ENCODE measurements around the gene DDX28.
"Not testable (repeated sequence)": the region's sequence is repeated elsewhere in the genome, so short reads cannot be mapped to it uniquely, and the experiment has no call there.

The DDX28 gene

GRCh38 chr16:68028996-68029395 is 6.0 kb upstream of the DDX28 start:
- 96% methylated on average over 2 of the region's 3 CpGs for WGBS (ENCODE audit: insufficient coverage)
- Histone ChIP-seq H3K27ac (ENCODE audit: insufficient read depth in 1 of 2, low read depth in 1 of 2, low read length in 2 of 2, poor library complexity in 1 of 2, severe bottlenecking in 2 of 2) (no peak overlapping the region), H3K36me3 (ENCODE audit: control insufficient read depth in 4 of 4, insufficient read depth in 4 of 4, low read length in 3 of 4) (peaks cover 6 to 33% (median 18%) of the 10 kb centered on the region in 4 experiments), H3K4me3 (ENCODE audit: control insufficient read depth in 1 of 7, extremely low read depth in 1 of 7, insufficient read depth in 4 of 7, low read depth in 2 of 7, low read length in 6 of 7) (no peak overlapping the region), H3K4me1 (ENCODE audit: control extremely low read depth in 1 of 4, control insufficient read depth in 4 of 4, insufficient read depth in 4 of 4, low read length in 3 of 4) (peaks cover 0 to 6% (median 4%) of the 10 kb centered on the region in 4 experiments), H3K27me3 (replicated peaks in 2 of 5; ENCODE audit: control insufficient read depth in 4 of 5, insufficient read depth in 5 of 5, low read length in 4 of 5) (no peaks in the 10 kb centered on the region), H3K9me3 (ENCODE audit: control extremely low read depth in 1 of 5, control insufficient read depth in 4 of 5, insufficient read depth in 2 of 5, low read depth in 1 of 5, low read length in 4 of 5) (no peaks in the 10 kb centered on the region)
- ChIA-PET CTCF (interaction anchor here (1.1 to 2.4 kb wide), 6 partner anchors 11 to 51 kb away, joined by 3 to 7 read pairs (median 4); partner anchors contain the start of gene DPEP2NB), POLR2A (no interaction called here)
- DNase-seq: no peak

- Histone ChIP-seq H3K9me3 (ENCODE audit: control extremely low read depth in 1 of 5, control insufficient read depth in 4 of 5, insufficient read depth in 2 of 5, low read depth in 1 of 5, low read length in 4 of 5) (no peaks in the 10 kb centered on the region), H3K27ac (ENCODE audit: insufficient read depth in 1 of 2, low read depth in 1 of 2, low read length in 2 of 2, poor library complexity in 1 of 2, severe bottlenecking in 2 of 2) (peak overlapping the region; percentile 82 to 92), H3K27me3 (replicated peaks in 2 of 5; ENCODE audit: control insufficient read depth in 4 of 5, insufficient read depth in 5 of 5, low read length in 4 of 5) (no peaks in the 10 kb centered on the region), H3K4me3 (ENCODE audit: control insufficient read depth in 1 of 7, extremely low read depth in 1 of 7, insufficient read depth in 4 of 7, low read depth in 2 of 7, low read length in 6 of 7) (peak overlapping the region; percentile 93 to 98 (median 95)), H3K36me3 (ENCODE audit: control insufficient read depth in 4 of 4, insufficient read depth in 4 of 4, low read length in 3 of 4) (peaks cover 0 to 26% (median 10%) of the 10 kb centered on the region in 4 experiments), H3K4me1 (ENCODE audit: control extremely low read depth in 1 of 4, control insufficient read depth in 4 of 4, insufficient read depth in 4 of 4, low read length in 3 of 4) (peaks cover 7 to 29% (median 23%) of the 10 kb centered on the region in 4 experiments)
- CTCF ChIA-PET: interaction anchor here (0.9 to 3.3 kb wide), 7 partner anchors 16 to 206 kb away, joined by 3 to 19 read pairs (median 4); no protein-coding TSS in a partner anchor
- DNase-seq: no peak
- 15% methylated on average over 18 of the region's 19 CpGs for WGBS (ENCODE audit: insufficient coverage)
- POLR2A ChIA-PET: interaction anchor here (0.6 to 2.0 kb wide), 8 partner anchors 9 to 37 kb away, joined by 3 to 14 read pairs (median 5); partner anchors contain the start of gene DPEP2
Observed at GRCh38 chr16:68022278-68022727, 729 bp downstream of the DDX28 start.

- H3K9me3 ChIP-seq (ENCODE audit: control extremely low read depth in 1 of 5, control insufficient read depth in 4 of 5, insufficient read depth in 2 of 5, low read depth in 1 of 5, low read length in 4 of 5): no peaks in the 10 kb centered on the region
- DNase-seq: no peak
- no peaks in the 10 kb centered on the region for H3K27me3 ChIP-seq (replicated peaks in 2 of 5; ENCODE audit: control insufficient read depth in 4 of 5, insufficient read depth in 5 of 5, low read length in 4 of 5)
- ChIA-PET POLR2A (interaction anchor here (0.7 to 2.0 kb wide), 3 partner anchors 16 to 36 kb away, joined by 3 to 7 read pairs (median 4); no protein-coding TSS in a partner anchor), CTCF (interaction anchor here (0.7 to 3.3 kb wide), 7 partner anchors 16 to 205 kb away, joined by 3 to 19 read pairs (median 4); no protein-coding TSS in a partner anchor)
- no peak overlapping the region for H3K27ac ChIP-seq (ENCODE audit: insufficient read depth in 1 of 2, low read depth in 1 of 2, low read length in 2 of 2, poor library complexity in 1 of 2, severe bottlenecking in 2 of 2)
- H3K4me1 ChIP-seq (ENCODE audit: control extremely low read depth in 1 of 4, control insufficient read depth in 4 of 4, insufficient read depth in 4 of 4, low read length in 3 of 4): peaks cover 7 to 29% (median 23%) of the 10 kb centered on the region in 4 experiments
- H3K36me3 ChIP-seq (ENCODE audit: control insufficient read depth in 4 of 4, insufficient read depth in 4 of 4, low read length in 3 of 4): peaks cover 0 to 22% (median 7%) of the 10 kb centered on the region in 4 experiments
- 96% methylated on average over 10 of the region's 10 CpGs for WGBS (ENCODE audit: insufficient coverage)
- peak overlapping the region in 4 of 7 experiments; percentile 93 to 98 (median 96) for H3K4me3 ChIP-seq (ENCODE audit: control insufficient read depth in 1 of 7, extremely low read depth in 1 of 7, insufficient read depth in 4 of 7, low read depth in 2 of 7, low read length in 6 of 7)
Observed at GRCh38 chr16:68021490-68021889, 1.5 kb downstream of the DDX28 start.

GRCh38 chr16:68019167-68019680 is 3.8 kb downstream of the DDX28 start:
- Histone ChIP-seq H3K27me3 (replicated peaks in 2 of 5; ENCODE audit: control insufficient read depth in 4 of 5, insufficient read depth in 5 of 5, low read length in 4 of 5) (no peaks in the 10 kb centered on the region), H3K27ac (ENCODE audit: insufficient read depth in 1 of 2, low read depth in 1 of 2, low read length in 2 of 2, poor library complexity in 1 of 2, severe bottlenecking in 2 of 2) (no peak overlapping the region), H3K36me3 (ENCODE audit: control insufficient read depth in 4 of 4, insufficient read depth in 4 of 4, low read length in 3 of 4) (peaks cover 0 to 13% (median 4%) of the 10 kb centered on the region in 4 experiments), H3K9me3 (ENCODE audit: control extremely low read depth in 1 of 5, control insufficient read depth in 4 of 5, insufficient read depth in 2 of 5, low read depth in 1 of 5, low read length in 4 of 5) (no peaks in the 10 kb centered on the region), H3K4me1 (ENCODE audit: control extremely low read depth in 1 of 4, control insufficient read depth in 4 of 4, insufficient read depth in 4 of 4, low read length in 3 of 4) (peaks cover 4 to 28% (median 24%) of the 10 kb centered on the region in 4 experiments), H3K4me3 (ENCODE audit: control insufficient read depth in 1 of 7, extremely low read depth in 1 of 7, insufficient read depth in 4 of 7, low read depth in 2 of 7, low read length in 6 of 7) (no peak overlapping the region)
- 98% methylated on average over 7 of the region's 8 CpGs for WGBS (ENCODE audit: insufficient coverage)
- no peak for DNase-seq
- ChIA-PET CTCF (interaction anchor here (1.0 to 1.4 kb wide), 2 partner anchors 20 to 30 kb away, joined by 3 read pairs; partner anchors contain the start of gene DPEP2), POLR2A (no interaction called here)

- DNase-seq: no peak
- ChIA-PET CTCF (interaction anchor here (1.0 to 3.6 kb wide), 7 partner anchors 9 to 50 kb away, joined by 3 to 14 read pairs (median 5); no protein-coding TSS in a partner anchor), POLR2A (no interaction called here)
- WGBS (ENCODE audit: insufficient coverage): 94% methylated on average over 5 of the region's 5 CpGs
- no peaks in the 10 kb centered on the region for H3K27me3 ChIP-seq (replicated peaks in 2 of 5; ENCODE audit: control insufficient read depth in 4 of 5, insufficient read depth in 5 of 5, low read length in 4 of 5)
- H3K36me3 ChIP-seq (ENCODE audit: control insufficient read depth in 4 of 4, insufficient read depth in 4 of 4, low read length in 3 of 4): no peaks in the 10 kb centered on the region
- no peak within 1 kb of the TSS for H3K27ac ChIP-seq (ENCODE audit: insufficient read depth in 1 of 2, low read depth in 1 of 2, low read length in 2 of 2, poor library complexity in 1 of 2, severe bottlenecking in 2 of 2)
- no peaks in the 10 kb centered on the region for H3K9me3 ChIP-seq (ENCODE audit: control extremely low read depth in 1 of 5, control insufficient read depth in 4 of 5, insufficient read depth in 2 of 5, low read depth in 1 of 5, low read length in 4 of 5)
- peaks cover 9 to 22% (median 18%) of the 10 kb centered on the region in 4 experiments for H3K4me1 ChIP-seq (ENCODE audit: control extremely low read depth in 1 of 4, control insufficient read depth in 4 of 4, insufficient read depth in 4 of 4, low read length in 3 of 4)
- no peak within 1 kb of the TSS for H3K4me3 ChIP-seq (ENCODE audit: control insufficient read depth in 1 of 7, extremely low read depth in 1 of 7, insufficient read depth in 4 of 7, low read depth in 2 of 7, low read length in 6 of 7)
Observed at GRCh38 chr16:68015681-68016080, 7.4 kb downstream of the DDX28 start, which contains the start of gene DPEP2NB. Gene DPEP2NB (minus strand): TSS chr16:68015911. CDS start chr16:68015770, 141 bp downstream.

- DNase-seq: peak in 2 of 3 donors; percentile 73 to 78
- no CpG with 5 or more reads among the region's 1 CpG for WGBS (ENCODE audit: insufficient coverage)
- Histone ChIP-seq H3K4me3 (ENCODE audit: control insufficient read depth in 1 of 7, extremely low read depth in 1 of 7, insufficient read depth in 4 of 7, low read depth in 2 of 7, low read length in 6 of 7) (peak overlapping the region in 4 of 7 experiments; percentile 0 to 49 (median 38)), H3K27ac (ENCODE audit: insufficient read depth in 1 of 2, low read depth in 1 of 2, low read length in 2 of 2, poor library complexity in 1 of 2, severe bottlenecking in 2 of 2) (no peak overlapping the region), H3K9me3 (ENCODE audit: control extremely low read depth in 1 of 5, control insufficient read depth in 4 of 5, insufficient read depth in 2 of 5, low read depth in 1 of 5, low read length in 4 of 5) (no peaks in the 10 kb centered on the region), H3K36me3 (ENCODE audit: control insufficient read depth in 4 of 4, insufficient read depth in 4 of 4, low read length in 3 of 4) (no peaks in the 10 kb centered on the region), H3K27me3 (replicated peaks in 2 of 5; ENCODE audit: control insufficient read depth in 4 of 5, insufficient read depth in 5 of 5, low read length in 4 of 5) (no peaks in the 10 kb centered on the region), H3K4me1 (ENCODE audit: control extremely low read depth in 1 of 4, control insufficient read depth in 4 of 4, insufficient read depth in 4 of 4, low read length in 3 of 4) (peaks cover 9 to 22% (median 18%) of the 10 kb centered on the region in 4 experiments)
- POLR2A ChIA-PET: interaction anchor here (1.0 to 1.2 kb wide), 3 partner anchors 9 to 20 kb away, joined by 3 to 6 read pairs (median 6); partner anchors contain the start of genes DDX28, DPEP2 and DUS2
- CTCF ChIA-PET: interaction anchor here (1.1 to 3.6 kb wide), 4 partner anchors 10 to 27 kb away, joined by 3 to 14 read pairs (median 5); no protein-coding TSS in a partner anchor
Observed at GRCh38 chr16:68013440-68013839, 9.6 kb downstream of the DDX28 start.

GRCh38 chr16:68009872-68010271 is 13.2 kb downstream of the DDX28 start:
- H3K4me3 ChIP-seq (ENCODE audit: control insufficient read depth in 1 of 7, extremely low read depth in 1 of 7, insufficient read depth in 4 of 7, low read depth in 2 of 7, low read length in 6 of 7); POLR2A ChIA-PET; H3K36me3 ChIP-seq (ENCODE audit: control insufficient read depth in 4 of 4, insufficient read depth in 4 of 4, low read length in 3 of 4); DNase-seq; H3K27ac ChIP-seq (ENCODE audit: insufficient read depth in 1 of 2, low read depth in 1 of 2, low read length in 2 of 2, poor library complexity in 1 of 2, severe bottlenecking in 2 of 2); H3K9me3 ChIP-seq (ENCODE audit: control extremely low read depth in 1 of 5, control insufficient read depth in 4 of 5, insufficient read depth in 2 of 5, low read depth in 1 of 5, low read length in 4 of 5); H3K27me3 ChIP-seq (replicated peaks in 2 of 5; ENCODE audit: control insufficient read depth in 4 of 5, insufficient read depth in 5 of 5, low read length in 4 of 5): not testable (repeated sequence)
- peaks cover 9 to 40% (median 32%) of the 10 kb centered on the region in 4 experiments for H3K4me1 ChIP-seq (ENCODE audit: control extremely low read depth in 1 of 4, control insufficient read depth in 4 of 4, insufficient read depth in 4 of 4, low read length in 3 of 4)
- 100% methylated on average over 2 of the region's 4 CpGs for WGBS (ENCODE audit: insufficient coverage)
- CTCF ChIA-PET: interaction anchor here (1.0 kb wide), 1 partner anchor 10 kb away, joined by 4 read pairs; no protein-coding TSS in a partner anchor
